K562 (cell line): ENCODE measurements around the gene MTFR2. TPM values are rescaled to one million over a fixed set of nuclear protein-coding genes. Genes with fewer than 3 reads are reported as not detected.

Experiments used
- ARID3A ChIP-seq: IDR thresholded peaks from 2 replicates; pipeline ENCODE4 v1.6.1; 2012; ENCODE audit warnings: low read depth, low read length, improper control_type of control experiment, borderline replicate concordance
- CREB3L1 ChIP-seq: fragments of 450-650 bp; IDR thresholded peaks from 2 replicates; pipeline ENCODE4 v1.6.1; 2014; ENCODE audit warnings: low read depth, mild to moderate bottlenecking, moderate library complexity, borderline replicate concordance
- EZH2 ChIP-seq: IDR thresholded peaks from 2 replicates; pipeline ENCODE4 v1.6.1; 2012; ENCODE audit warnings: low read depth, mild to moderate bottlenecking, inconsistent platforms, low read length, borderline replicate concordance
- GABPB2 ChIP-seq: fragments of 250-450 bp; sonication (Bioruptor Pico); conservative IDR thresholded peaks from 2 replicates; pipeline ENCODE4 v1.5.1; 2021; ENCODE audit warnings: mild to moderate bottlenecking
- HES1 ChIP-seq: fragments of 450-650 bp; IDR thresholded peaks from 2 replicates; pipeline ENCODE4 v1.6.1; 2016; ENCODE audit warnings: low read depth, mild to moderate bottlenecking, moderate library complexity
- PCBP1 ChIP-seq: fragments of 200-400 bp; formaldehyde crosslinking; IDR thresholded peaks from 2 replicates; pipeline ENCODE4 v1.6.1; 2018; ENCODE audit warnings: mild to moderate bottlenecking, low read depth, low read length; ENCODE audit not compliant: poor library complexity, severe bottlenecking
- RAD21 ChIP-seq, 2 experiments: fragments of 250-450 bp in 1 of 2; fragments of 450-650 bp in 1 of 2; sonication (Bioruptor Pico) in 1 of 2; formaldehyde crosslinking in 1 of 2; IDR thresholded peaks in 1 of 2; conservative IDR thresholded peaks in 1 of 2; 2 replicates each; pipeline versions ENCODE4 v1.4.0 to v1.8.0; 2020 to 2022; ENCODE audit warnings: mild to moderate bottlenecking in 2 of 2, moderate library complexity in 1 of 2
- RCOR1 ChIP-seq, 2 experiments: IDR thresholded peaks; 2 replicates each; pipeline ENCODE4 v1.6.1; 2012; ENCODE audit warnings: low read depth in 2 of 2, low read length in 2 of 2, borderline replicate concordance in 1 of 2, improper control_type of control experiment in 1 of 2
- SMARCA4 ChIP-seq: fragments of 450-650 bp; IDR thresholded peaks from 2 replicates; pipeline ENCODE4 v1.6.1; 2016
- STAT5A ChIP-seq: IDR thresholded peaks from 2 replicates; pipeline ENCODE4 v1.6.1; 2012; ENCODE audit warnings: low read length, inconsistent platforms, borderline replicate concordance
- TEAD1 ChIP-seq, 2 experiments: fragments of 450-650 bp in 1 of 2; sonication (generic) in 1 of 2; formaldehyde crosslinking; IDR thresholded peaks; 2 replicates each; pipeline versions ENCODE4 v1.4.0 to v1.8.0; 2020 to 2022; ENCODE audit warnings: mild to moderate bottlenecking in 2 of 2, missing genetic modification reagents in 1 of 2
- USF2 ChIP-seq: sonication (generic); formaldehyde crosslinking; IDR thresholded peaks from 2 replicates; pipeline ENCODE4 v1.5.0; 2020; ENCODE audit warnings: missing genetic modification reagents
- YBX1 ChIP-seq: fragments of 450-650 bp; IDR thresholded peaks from 2 replicates; pipeline ENCODE4 v1.7.1; 2016; ENCODE audit warnings: mild to moderate bottlenecking
- ZNF197 ChIP-seq: fragments of 200-800 bp; sonication (Bioruptor generic); IDR thresholded peaks from 2 replicates; pipeline ENCODE4 v1.6.1; 2016; ENCODE audit warnings: low read depth, missing genetic modification characterization, missing compliant biosample characterization
- ZNF445 ChIP-seq: fragments of 250-450 bp; sonication (Bioruptor Pico); IDR thresholded peaks from 2 replicates; pipeline ENCODE4 v1.4.0; 2020; ENCODE audit warnings: low read depth, mild to moderate bottlenecking, moderate library complexity
- ZNF740 ChIP-seq, 3 experiments: fragments of 200-800 bp in 1 of 3; sonication (Bioruptor generic) in 1 of 3; sonication (generic) in 1 of 3; formaldehyde crosslinking in 1 of 3; IDR thresholded peaks; 2 replicates each; pipeline versions ENCODE4 v1.6.1 to v1.8.0; 2016 to 2022; ENCODE audit warnings: mild to moderate bottlenecking in 2 of 3, missing compliant biosample characterization in 2 of 3, missing genetic modification characterization in 2 of 3, missing genetic modification reagents in 1 of 3
- ZNF766 ChIP-seq: fragments of 200-800 bp; sonication (Bioruptor generic); conservative IDR thresholded peaks from 2 replicates; pipeline ENCODE4 v1.6.1; 2016; ENCODE audit warnings: missing genetic modification characterization, missing compliant biosample characterization
- polyA plus RNA-seq, 8 experiments: library from polyadenylated mRNA; depleted of rRNA in 4 of 8; stranded (reverse) in 5 of 8; unstranded in 3 of 8; fragments of >200 nt; fragmentation: Nextera tagmentation in 2 of 8; fragmentation: Illumina TruSeq in 1 of 8; extraction: Ambion mirVana in 2 of 8; extraction: Trizol in 1 of 8; gene quantifications; 2 replicates each; pipeline versions ENCODE4 v1.2.1 to v1.2.3, GENCODE V29; 2011 to 2014; ENCODE audit warnings: inconsistent platforms in 1 of 8, missing spikeins in 1 of 8
- total RNA-seq, 7 experiments: library from RNA; depleted of rRNA in 6 of 7; stranded (reverse); fragments of >200 nt in 6 of 7; fragmentation: Illumina TruSeq in 2 of 7; extraction: Trizol in 2 of 7; gene quantifications; 2 replicates each; pipeline versions ENCODE4 v1.2.1 to v1.2.3, GENCODE V29; 2011 to 2021; ENCODE audit warnings: low replicate concordance in 1 of 7

Gene MTFR2
- total and polyA plus RNA-seq, 9 of the 15 experiments (the other 6 are each of a cell fraction or from before 2014, with no cell fraction given) = 10.1 to 63.3 (median 45.9) TPM

GRCh38 chr6:136290410-136291010, 40.4 kb upstream of the MTFR2 start (continued):
- TF ChIP-seq STAT5A (0 out of 2 replicates have a peak, but pooled peaks have one; percentile 20), SMARCA4 (peak; percentile 35), HES1 (no peak), YBX1 (no peak), ZNF197 (CRISPR knock-in tag) (0 out of 2 replicates have a peak, but pooled peaks have one; percentile 77), GABPB2 (CRISPR knock-in tag) (no peak), ZNF445 (CRISPR knock-in tag) (peak; percentile 54; the same call in 1 of the 2 replicates), CREB3L1 (peak; percentile 42; the same call in 1 of the 2 replicates), EZH2 (no peak), TEAD1 (CRISPR knock-in tag; IDR thresholded peaks at IDR 0.05) (peak in 1 of 2 experiments; percentile 8; a peak in 1 of 4 replicates), ARID3A (no peak), RCOR1 (IDR thresholded peaks at IDR 0.05; ENCODE audit: borderline replicate concordance in 1 of 2, low read depth in 2 of 2, low read length in 2 of 2) (0 out of 4 replicates have a peak, but pooled peaks of 1 of the 2 experiments have one; percentile 28), PCBP1 (no peak), USF2 (CRISPR knock-in tag) (no peak), ZNF740 (CRISPR knock-in tag; IDR thresholded peaks at IDR 0.05) (no peak), ZNF740 (tag; IDR thresholded peaks at IDR 0.05) (0 out of 4 replicates have a peak, but pooled peaks of 1 of the 2 experiments have one; percentile 36), ZNF766 (peak; percentile 92), RAD21 (CRISPR knock-in tag; conservative IDR thresholded peaks at IDR 0.05 in 1 of 2, IDR thresholded peaks at IDR 0.05 in 1 of 2) (0 out of 4 replicates have a peak, but pooled peaks of 1 of the 2 experiments have one; percentile 6)
